ENCODE results near the gene DNASE1L3. TPM values are rescaled to one million over a fixed set of nuclear protein-coding genes. Genes with fewer than 3 reads are reported as not detected.
A peak's percentile ranks its signal among the peaks of the same experiment; 100 is the strongest.

Gene DNASE1L3
- total and polyA plus RNA-seq, 2 experiments from 2014 or later, result not detected

- Histone ChIP-seq H3K36me3 (ENCODE audit: low read depth) (peaks cover 85% of the 10 kb centered on the region), H3K9me3 (ENCODE audit: low read depth) (no peaks in the 10 kb centered on the region), H3K27ac (no peak overlapping the region), H3K4me2 (ENCODE audit: unreplicated experiment) (no peak overlapping the region), H3K9ac (0 out of 2 replicates have a peak overlapping the region, but pooled peaks have one; percentile 11), H3K4me1 (ENCODE audit: insufficient read depth) (no peaks in the 10 kb centered on the region), H2AFZ (no peak overlapping the region), H3K27me3 (replicated peaks; ENCODE audit: insufficient read depth) (no peaks in the 10 kb centered on the region), H4K20me1 (ENCODE audit: insufficient read depth) (no peaks in the 10 kb centered on the region), H3F3A (ENCODE audit: insufficient read depth) (peaks cover 7% of the 10 kb centered on the region; the same call in 1 of the 2 replicates), H3K4me3 (no peak overlapping the region), H3K9me2 (ENCODE audit: insufficient read depth) (no peaks in the 10 kb centered on the region), H3K79me2 (ENCODE audit: insufficient read depth) (0 out of 2 replicates have a peak, but pooled peaks cover 5% of the 10 kb centered on the region)
- no peak for DNase-seq
- in situ Hi-C loops (cut with MboI), result no loop called here
- WGBS, 2 experiments (ENCODE audit: low coverage in 1 of 2, low lambda C conversion rate in 2 of 2, missing lambda C conversion rate in 2 of 2), result 53 to 60% methylated on average over 14 of the region's 14 CpGs
- TF ChIP-seq EZH2phosphoT487 (IDR thresholded peaks at IDR 0.05; ENCODE audit: insufficient read depth, low read depth) (no peak), EZH2 (IDR thresholded peaks at IDR 0.05; ENCODE audit: insufficient read depth, poor library complexity, severe bottlenecking) (no peak)
These were observed 60.5 kb downstream of the DNASE1L3 start for GRCh38 chr3:58150130-58150809.

- WGBS, 2 experiments (ENCODE audit: low coverage in 1 of 2, low lambda C conversion rate in 2 of 2, missing lambda C conversion rate in 2 of 2), result 95 to 99% methylated on average over 9 of the region's 9 CpGs
- H4K20me1 ChIP-seq (ENCODE audit: insufficient read depth), result no peaks in the 10 kb centered on the region
- in situ Hi-C loops (cut with MboI), result no loop called here
These were observed 62.7 kb downstream of the DNASE1L3 start for GRCh38 chr3:58148049-58148448.

GRCh38 chr3:58144478-58145325 lies 66.1 kb downstream of the DNASE1L3 start:
- 84 to 85% methylated on average over 7 of the region's 7 CpGs for WGBS, 2 experiments (ENCODE audit: low coverage in 1 of 2, low lambda C conversion rate in 2 of 2, missing lambda C conversion rate in 2 of 2)
- no peak overlapping the region for H3K4me2 ChIP-seq (ENCODE audit: unreplicated experiment)
- H3K27ac ChIP-seq, result no peak overlapping the region
- H3K9me2 ChIP-seq (ENCODE audit: insufficient read depth), result no peaks in the 10 kb centered on the region
- no peaks in the 10 kb centered on the region for H4K20me1 ChIP-seq (ENCODE audit: insufficient read depth)
- H3K36me3 ChIP-seq (ENCODE audit: low read depth), result peaks cover 76% of the 10 kb centered on the region
- H3K4me3 ChIP-seq, result no peak overlapping the region
- TF ChIP-seq EZH2 (IDR thresholded peaks at IDR 0.05; ENCODE audit: insufficient read depth, poor library complexity, severe bottlenecking) (no peak), EZH2phosphoT487 (IDR thresholded peaks at IDR 0.05; ENCODE audit: insufficient read depth, low read depth) (no peak)
- no peak overlapping the region for H2AFZ ChIP-seq
- no peaks in the 10 kb centered on the region for H3K9me3 ChIP-seq (ENCODE audit: low read depth)
- H3K9ac ChIP-seq, result no peak overlapping the region
- H3F3A ChIP-seq (ENCODE audit: insufficient read depth), result 0 out of 2 replicates have a peak, but pooled peaks cover 7% of the 10 kb centered on the region
- H3K79me2 ChIP-seq (ENCODE audit: insufficient read depth), result 0 out of 2 replicates have a peak, but pooled peaks cover 5% of the 10 kb centered on the region
- H3K4me1 ChIP-seq (ENCODE audit: insufficient read depth), result no peaks in the 10 kb centered on the region
- in situ Hi-C loops (cut with MboI), result no loop called here
- H3K27me3 ChIP-seq (replicated peaks; ENCODE audit: insufficient read depth), result no peaks in the 10 kb centered on the region
- no peak for DNase-seq

More at GRCh38 chr3:58148049-58148448, 62.7 kb downstream of the DNASE1L3 start:
- no peak overlapping the region for H3K4me3 ChIP-seq
- no peaks in the 10 kb centered on the region for H3K27me3 ChIP-seq (replicated peaks; ENCODE audit: insufficient read depth)
- no peaks in the 10 kb centered on the region for H3K9me3 ChIP-seq (ENCODE audit: low read depth)
- no peak overlapping the region for H3K27ac ChIP-seq
- no peak for DNase-seq
- H2AFZ ChIP-seq, result no peak overlapping the region
- TF ChIP-seq EZH2 (IDR thresholded peaks at IDR 0.05; ENCODE audit: insufficient read depth, poor library complexity, severe bottlenecking), result no peak
- TF ChIP-seq EZH2phosphoT487 (IDR thresholded peaks at IDR 0.05; ENCODE audit: insufficient read depth, low read depth), result no peak
- H3K79me2 ChIP-seq (ENCODE audit: insufficient read depth), result 0 out of 2 replicates have a peak, but pooled peaks cover 5% of the 10 kb centered on the region
- H3K4me2 ChIP-seq (ENCODE audit: unreplicated experiment), result no peak overlapping the region
- H3K9me2 ChIP-seq (ENCODE audit: insufficient read depth), result no peaks in the 10 kb centered on the region
- H3K9ac ChIP-seq, result no peak overlapping the region
- H3K4me1 ChIP-seq (ENCODE audit: insufficient read depth), result no peaks in the 10 kb centered on the region
- peaks cover 84% of the 10 kb centered on the region for H3K36me3 ChIP-seq (ENCODE audit: low read depth)
- 0 out of 2 replicates have a peak, but pooled peaks cover 13% of the 10 kb centered on the region for H3F3A ChIP-seq (ENCODE audit: insufficient read depth)

- H3K9ac ChIP-seq, result no peak overlapping the region
- no peak overlapping the region for H2AFZ ChIP-seq
- H3K9me2 ChIP-seq (ENCODE audit: insufficient read depth), result no peaks in the 10 kb centered on the region
- no peak overlapping the region for H3K4me2 ChIP-seq (ENCODE audit: unreplicated experiment)
- 93 to 94% methylated on average over 9 of the region's 9 CpGs for WGBS, 2 experiments (ENCODE audit: low coverage in 1 of 2, low lambda C conversion rate in 2 of 2, missing lambda C conversion rate in 2 of 2)
- H3K27me3 ChIP-seq (replicated peaks; ENCODE audit: insufficient read depth), result no peaks in the 10 kb centered on the region
- no peaks in the 10 kb centered on the region for H3K9me3 ChIP-seq (ENCODE audit: low read depth)
- TF ChIP-seq EZH2 (IDR thresholded peaks at IDR 0.05; ENCODE audit: insufficient read depth, poor library complexity, severe bottlenecking) (no peak), EZH2phosphoT487 (IDR thresholded peaks at IDR 0.05; ENCODE audit: insufficient read depth, low read depth) (no peak)
- no peak overlapping the region for H3K27ac ChIP-seq
- no peaks in the 10 kb centered on the region for H4K20me1 ChIP-seq (ENCODE audit: insufficient read depth)
- H3F3A ChIP-seq (ENCODE audit: insufficient read depth), result 0 out of 2 replicates have a peak, but pooled peaks cover 7% of the 10 kb centered on the region
- H3K36me3 ChIP-seq (ENCODE audit: low read depth), result peaks cover 74% of the 10 kb centered on the region
- no peaks in the 10 kb centered on the region for H3K4me1 ChIP-seq (ENCODE audit: insufficient read depth)
- DNase-seq, result no peak
- 0 out of 2 replicates have a peak, but pooled peaks cover 5% of the 10 kb centered on the region for H3K79me2 ChIP-seq (ENCODE audit: insufficient read depth)
- no peak overlapping the region for H3K4me3 ChIP-seq
- in situ Hi-C loops (cut with MboI), result no loop called here
These were observed 67.2 kb downstream of the DNASE1L3 start for GRCh38 chr3:58143417-58144055.

Other genes with a start within 250 kb of the DNASE1L3 start
- gene FLNB, start 202.6 kb downstream of the DNASE1L3 start, total RNA-seq (2014; rRNA removed; shearing (Covaris generic)), result 186 and 199 TPM in 2 replicates
- 60.6 and 61.7 TPM in 2 replicates for gene FLNB, start 202.6 kb downstream of the DNASE1L3 start, polyA plus RNA-seq (2016; fragmentation: Nextera tagmentation; extraction: Ambion mirVana)
- gene ABHD6, start 26.8 kb upstream of the DNASE1L3 start, total RNA-seq (2014; rRNA removed; shearing (Covaris generic)), result 5.3 and 5.8 TPM in 2 replicates
- 4.4 and 4.8 TPM in 2 replicates for gene ABHD6, start 26.8 kb upstream of the DNASE1L3 start, polyA plus RNA-seq (2016; fragmentation: Nextera tagmentation; extraction: Ambion mirVana)
- gene RPP14, start 95.3 kb upstream of the DNASE1L3 start, total RNA-seq (2014; rRNA removed; shearing (Covaris generic)), result 14.9 and 15.7 TPM in 2 replicates
- gene RPP14, start 95.3 kb upstream of the DNASE1L3 start, polyA plus RNA-seq (2016; fragmentation: Nextera tagmentation; extraction: Ambion mirVana), result 11.4 and 13.4 TPM in 2 replicates
- 5.4 and 9.6 TPM in 2 replicates for gene HTD2, start 95.5 kb upstream of the DNASE1L3 start, total RNA-seq (2014; rRNA removed; shearing (Covaris generic))
- gene HTD2, start 95.5 kb upstream of the DNASE1L3 start, polyA plus RNA-seq (2016; fragmentation: Nextera tagmentation; extraction: Ambion mirVana), result 17.0 and 21.8 TPM in 2 replicates
- gene PXK, start 121.9 kb upstream of the DNASE1L3 start, total RNA-seq (2014; rRNA removed; shearing (Covaris generic)), result 30.7 and 33.8 TPM in 2 replicates
- 45.1 and 46.2 TPM in 2 replicates for gene PXK, start 121.9 kb upstream of the DNASE1L3 start, polyA plus RNA-seq (2016; fragmentation: Nextera tagmentation; extraction: Ambion mirVana)
- gene PDHB, start 222.9 kb upstream of the DNASE1L3 start, total RNA-seq (2014; rRNA removed; shearing (Covaris generic)), result 108 and 110 TPM in 2 replicates
- gene PDHB, start 222.9 kb upstream of the DNASE1L3 start, polyA plus RNA-seq (2016; fragmentation: Nextera tagmentation; extraction: Ambion mirVana), result 119 and 126 TPM in 2 replicates